Mesendoderm (in vitro differentiated cells): ENCODE measurements around the gene CNOT11.

Source experiments
- DNase-seq: peaks from one replicate; pipeline ENCODE4 v3.0.0; 2013
- H2AK5ac ChIP-seq: 2 replicates; pipeline ENCODE4 v1.6.1; 2013; ENCODE audit warnings: low read length, inconsistent platforms
- H2BK120ac ChIP-seq: 2 replicates; pipeline ENCODE4 v1.6.1; 2013; ENCODE audit warnings: low read depth, mild to moderate bottlenecking, low read length, moderate library complexity, mixed read lengths
- H2BK15ac ChIP-seq: replicated peaks from 2 replicates; pipeline ENCODE4 v1.6.1; 2013; ENCODE audit warnings: low read depth, mild to moderate bottlenecking, moderate library complexity
- H2BK5ac ChIP-seq: 2 replicates; pipeline ENCODE4 v1.6.1; 2013; ENCODE audit warnings: low read length, inconsistent platforms
- H3K18ac ChIP-seq: 2 replicates; pipeline ENCODE4 v1.6.1; 2013; ENCODE audit warnings: mild to moderate bottlenecking, low read length, mixed read lengths
- H3K23ac ChIP-seq: one replicate; pipeline ENCODE4 v1.6.1; 2013; ENCODE audit warnings: low read length
- H3K27ac ChIP-seq: 2 replicates; pipeline ENCODE4 v1.5.1; 2013; ENCODE audit warnings: low read depth, mild to moderate bottlenecking, inconsistent platforms, low read length, moderate library complexity
- H3K27me3 ChIP-seq: 2 replicates; pipeline ENCODE4 v1.6.1; 2013; ENCODE audit warnings: low read length, control low read depth, mild to moderate bottlenecking, inconsistent platforms; ENCODE audit not compliant: insufficient read depth, poor library complexity
- H3K36me3 ChIP-seq: 2 replicates; pipeline ENCODE4 v1.6.1; 2013; ENCODE audit warnings: low read length, inconsistent platforms; ENCODE audit not compliant: control insufficient read depth, insufficient read depth
- H3K4ac ChIP-seq: one replicate; pipeline ENCODE4 v1.6.1; 2013; ENCODE audit warnings: low read depth, mild to moderate bottlenecking, low read length, moderate library complexity
- H3K4me1 ChIP-seq: 2 replicates; pipeline ENCODE4 v1.6.1; 2013; ENCODE audit warnings: low read depth, low read length, inconsistent platforms; ENCODE audit not compliant: control insufficient read depth
- H3K4me2 ChIP-seq: 2 replicates; pipeline ENCODE4 v1.6.1; 2013; ENCODE audit warnings: low read length
- H3K4me3 ChIP-seq: 2 replicates; pipeline ENCODE4 v1.5.1; 2013; ENCODE audit warnings: mild to moderate bottlenecking, low read length
- H3K56ac ChIP-seq: one replicate; pipeline ENCODE4 v1.6.1; 2013; ENCODE audit warnings: low read length
- H3K79me1 ChIP-seq: 2 replicates; pipeline ENCODE4 v1.6.1; 2013; ENCODE audit warnings: low read length, inconsistent platforms
- H3K79me2 ChIP-seq: 2 replicates; pipeline ENCODE4 v1.6.1; 2013; ENCODE audit warnings: mild to moderate bottlenecking, low read length; ENCODE audit not compliant: control insufficient read depth, insufficient read depth
- H3K9ac ChIP-seq: 2 replicates; pipeline ENCODE4 v1.6.1; 2013; ENCODE audit warnings: low read length, inconsistent platforms
- H4K5ac ChIP-seq: one replicate; pipeline ENCODE4 v1.6.1; 2013; ENCODE audit warnings: low read length
- H4K8ac ChIP-seq: one replicate; pipeline ENCODE4 v1.6.1; 2013; ENCODE audit warnings: low read depth, mild to moderate bottlenecking, control low read depth, low read length, moderate library complexity
- WGBS: extraction: QIAGEN DNeasy Blood & Tissue Kit; methylation state at CpG from one replicate; pipeline ENCODE4 v1.1.7; 2013; ENCODE audit warnings: low lambda C conversion rate, missing lambda C conversion rate; ENCODE audit not compliant: insufficient coverage; ENCODE audit errors: extremely low coverage; 5-methylcytosine and 5-hydroxymethylcytosine counted together

CNOT11 gene

DNA sequence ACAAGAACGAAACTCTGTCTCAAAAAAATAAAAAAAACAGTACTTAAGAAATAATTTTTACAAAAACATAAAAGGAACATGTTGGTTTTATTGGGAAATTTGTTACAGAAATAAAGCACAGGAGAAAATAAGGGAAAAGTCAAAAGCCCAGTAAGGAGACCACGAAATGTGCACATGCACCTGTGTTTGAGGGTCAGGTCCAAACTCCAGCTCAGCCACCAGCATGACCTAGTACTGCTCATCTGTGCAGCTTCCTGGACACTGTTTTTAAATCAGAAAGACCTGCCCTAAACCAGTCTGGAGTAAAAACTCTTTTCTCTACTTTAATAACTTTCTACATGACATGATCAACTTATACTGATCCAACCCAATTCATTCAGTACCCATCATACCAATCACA is 34.6 kb downstream of the CNOT11 start:
- Histone ChIP-seq H4K5ac (no peak overlapping the region), H4K8ac (no peak overlapping the region), H3K27me3 (no peaks in the 10 kb centered on the region), H3K4ac (no peak overlapping the region), H2BK5ac (no peak overlapping the region), H3K56ac (no peak overlapping the region), H3K4me3 (no peak overlapping the region), H2AK5ac (no peak overlapping the region), H3K9ac (no peak overlapping the region), H3K23ac (no peak overlapping the region), H2BK15ac (no peak overlapping the region), H3K27ac (no peak overlapping the region), H2BK120ac (no peak overlapping the region), H3K79me2 (no peaks in the 10 kb centered on the region), H3K4me1 (no peaks in the 10 kb centered on the region), H3K4me2 (no peak overlapping the region), H3K36me3 (peaks cover 2% of the 10 kb centered on the region), H3K18ac (no peak overlapping the region), H3K79me1 (no peaks in the 10 kb centered on the region)
- WGBS = no CpG with 5 or more reads among the region's 2 CpGs
- no peak for DNase-seq

DNA sequence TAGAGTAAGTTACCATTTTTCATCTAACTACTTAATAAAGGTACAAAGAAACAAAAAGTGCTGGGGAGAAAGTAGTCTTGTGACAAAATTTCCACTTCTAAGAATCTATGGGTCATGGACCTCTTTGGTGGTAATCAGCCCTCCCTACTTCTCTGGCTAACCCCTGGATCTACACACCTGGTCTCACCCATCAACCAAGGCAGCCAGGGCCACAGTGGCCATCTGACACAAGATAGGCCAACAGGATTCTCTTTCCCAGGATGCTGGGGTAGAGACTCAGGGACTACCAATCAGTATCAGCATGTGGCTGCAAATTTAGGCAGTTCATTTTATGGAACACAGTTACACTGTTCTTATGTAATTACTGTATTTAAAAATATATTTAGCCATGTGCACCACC is 38.0 kb downstream of the CNOT11 start:
- peaks cover 2% of the 10 kb centered on the region for H3K79me1 ChIP-seq
- H3K4me2 ChIP-seq = no peak overlapping the region
- no peak overlapping the region for H2BK120ac ChIP-seq
- H3K4me1 ChIP-seq = no peaks in the 10 kb centered on the region
- no peak overlapping the region for H2BK5ac ChIP-seq
- no peak overlapping the region for H2AK5ac ChIP-seq
- DNase-seq = no peak
- H4K5ac ChIP-seq = no peak overlapping the region
- no peak overlapping the region for H3K4ac ChIP-seq
- H3K4me3 ChIP-seq = no peak overlapping the region
- no peak overlapping the region for H2BK15ac ChIP-seq
- H3K56ac ChIP-seq = no peak overlapping the region
- H3K27me3 ChIP-seq = no peaks in the 10 kb centered on the region
- H3K36me3 ChIP-seq = peaks cover 3% of the 10 kb centered on the region
- H3K79me2 ChIP-seq = peaks cover under 1% of the 10 kb centered on the region
- no peak overlapping the region for H3K9ac ChIP-seq
- no peak overlapping the region for H3K18ac ChIP-seq
- H3K27ac ChIP-seq = no peak overlapping the region
- no peak overlapping the region for H3K23ac ChIP-seq
- H4K8ac ChIP-seq = no peak overlapping the region

DNA sequence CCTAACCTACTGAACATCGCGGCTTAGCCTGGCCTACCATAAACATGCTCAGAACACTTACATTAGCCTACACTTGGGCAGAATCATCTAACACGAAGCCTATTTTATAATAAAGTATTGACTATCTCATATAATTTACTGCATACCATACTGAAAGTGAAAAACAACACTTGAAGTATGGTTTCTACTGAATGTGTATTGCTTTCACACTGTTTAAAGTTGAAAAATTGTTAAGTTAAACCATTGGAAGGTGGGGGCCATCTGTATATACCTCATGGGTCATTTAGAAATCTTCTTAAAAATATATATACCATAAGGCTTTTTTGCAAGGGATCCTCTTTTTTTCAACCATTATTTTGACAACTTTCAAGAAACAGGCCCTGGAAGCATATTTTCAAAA is 39.3 kb downstream of the CNOT11 start:
- no peak overlapping the region for H3K23ac ChIP-seq
- H3K27ac ChIP-seq = no peak overlapping the region
- H3K36me3 ChIP-seq = peaks cover 2% of the 10 kb centered on the region
- H3K4me1 ChIP-seq = no peaks in the 10 kb centered on the region
- no CpG with 5 or more reads among the region's 3 CpGs for WGBS
- no peak overlapping the region for H4K5ac ChIP-seq
- no peak overlapping the region for H2BK120ac ChIP-seq
- peaks cover 2% of the 10 kb centered on the region for H3K79me2 ChIP-seq
- no peak overlapping the region for H3K4me3 ChIP-seq
- no peak overlapping the region for H2BK15ac ChIP-seq
- H3K27me3 ChIP-seq = no peaks in the 10 kb centered on the region
- no peak overlapping the region for H3K56ac ChIP-seq
- peaks cover 3% of the 10 kb centered on the region for H3K79me1 ChIP-seq
- H3K4me2 ChIP-seq = no peak overlapping the region
- H2BK5ac ChIP-seq = no peak overlapping the region
- H4K8ac ChIP-seq = no peak overlapping the region
- DNase-seq = no peak
- H3K9ac ChIP-seq = no peak overlapping the region
- no peak overlapping the region for H3K18ac ChIP-seq
- H3K4ac ChIP-seq = no peak overlapping the region
- H2AK5ac ChIP-seq = no peak overlapping the region

DNA sequence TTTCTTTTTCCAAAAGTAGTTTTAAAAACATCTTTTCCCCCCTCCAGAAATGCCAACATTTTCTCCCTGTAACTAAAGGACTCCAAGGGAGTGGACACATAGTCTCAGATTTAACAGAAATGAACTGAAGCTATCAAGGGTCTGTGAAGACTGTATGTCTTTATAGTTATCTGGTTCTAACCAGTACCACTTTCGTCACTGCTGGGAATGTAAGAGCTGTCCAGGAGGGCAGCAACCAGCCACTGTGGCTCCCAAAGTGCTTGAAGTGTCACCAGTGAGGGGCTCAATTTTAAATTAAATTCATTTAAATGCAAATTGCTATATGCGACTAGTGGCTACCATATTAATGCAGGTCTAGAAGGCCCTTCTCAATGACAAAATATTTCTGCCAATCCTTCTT is 40.9 kb downstream of the CNOT11 start:
- H4K8ac ChIP-seq = no peak overlapping the region
- no peak for DNase-seq
- H2BK15ac ChIP-seq = no peak overlapping the region
- H3K4ac ChIP-seq = no peak overlapping the region
- H3K27ac ChIP-seq = no peak overlapping the region
- no peaks in the 10 kb centered on the region for H3K4me1 ChIP-seq
- no peaks in the 10 kb centered on the region for H3K27me3 ChIP-seq
- H3K79me2 ChIP-seq = peaks cover 6% of the 10 kb centered on the region
- H3K4me3 ChIP-seq = no peak overlapping the region
- H2BK5ac ChIP-seq = no peak overlapping the region
- no peak overlapping the region for H3K18ac ChIP-seq
- peaks cover 3% of the 10 kb centered on the region for H3K79me1 ChIP-seq
- H3K56ac ChIP-seq = no peak overlapping the region
- H3K4me2 ChIP-seq = no peak overlapping the region
- H3K23ac ChIP-seq = no peak overlapping the region
- peaks cover 2% of the 10 kb centered on the region for H3K36me3 ChIP-seq
- H4K5ac ChIP-seq = no peak overlapping the region
- no peak overlapping the region for H2AK5ac ChIP-seq
- H3K9ac ChIP-seq = no peak overlapping the region
- H2BK120ac ChIP-seq = no peak overlapping the region
- WGBS = no CpG with 5 or more reads among the region's 2 CpGs

DNA sequence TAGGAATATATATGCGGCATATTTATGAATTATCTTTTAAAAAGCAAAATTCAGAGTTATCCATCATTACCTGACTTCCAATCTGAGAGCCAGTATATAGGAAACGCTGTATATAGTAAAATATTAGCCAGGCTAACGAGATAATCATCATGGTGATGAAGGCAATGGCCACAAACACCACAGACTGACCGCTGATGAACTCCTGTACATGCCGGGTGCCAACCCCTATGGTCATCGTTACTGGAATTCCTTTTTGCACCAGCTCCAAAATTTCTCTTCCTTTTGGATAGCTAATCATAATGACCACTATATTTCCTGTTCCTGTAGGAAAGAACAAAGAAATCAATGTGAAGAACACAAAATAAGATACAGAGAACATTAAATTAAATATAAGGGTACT is 42.2 kb downstream of the CNOT11 start:
- Histone ChIP-seq H3K56ac (no peak overlapping the region), H3K18ac (no peak overlapping the region), H3K36me3 (peaks cover 2% of the 10 kb centered on the region), H2BK120ac (no peak overlapping the region), H3K79me2 (peaks cover 15% of the 10 kb centered on the region), H4K5ac (no peak overlapping the region), H3K79me1 (peaks cover 10% of the 10 kb centered on the region), H3K4me1 (no peaks in the 10 kb centered on the region), H2AK5ac (no peak overlapping the region), H3K23ac (no peak overlapping the region), H3K4me3 (no peak overlapping the region), H3K4ac (no peak overlapping the region), H3K9ac (no peak overlapping the region), H3K27me3 (no peaks in the 10 kb centered on the region), H4K8ac (no peak overlapping the region), H3K27ac (no peak overlapping the region), H2BK15ac (no peak overlapping the region), H2BK5ac (no peak overlapping the region), H3K4me2 (no peak overlapping the region)
- DNase-seq = no peak
- WGBS = no CpG with 5 or more reads among the region's 6 CpGs

DNA sequence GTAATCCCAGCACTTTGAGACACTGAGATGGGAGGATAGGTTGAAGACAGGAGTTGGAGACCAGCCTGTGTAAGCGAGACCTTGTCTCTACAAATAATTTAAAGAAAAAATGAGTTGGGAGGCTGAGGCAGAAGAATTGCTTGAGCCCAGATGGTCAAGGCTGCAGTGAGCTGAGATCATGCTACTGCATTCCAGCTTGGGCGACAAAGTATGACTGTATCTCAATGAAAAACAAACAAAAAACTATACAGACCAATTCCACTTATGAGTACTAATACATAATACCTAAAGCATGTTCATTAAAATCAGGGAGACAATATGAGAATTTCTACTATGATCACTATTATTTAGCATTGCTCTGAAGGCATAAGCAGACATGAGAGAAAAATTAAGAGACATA is 43.2 kb downstream of the CNOT11 start:
- peaks cover 2% of the 10 kb centered on the region for H3K36me3 ChIP-seq
- H3K79me1 ChIP-seq = peaks cover 14% of the 10 kb centered on the region
- no peak overlapping the region for H2BK5ac ChIP-seq
- H3K56ac ChIP-seq = no peak overlapping the region
- H4K5ac ChIP-seq = no peak overlapping the region
- no peak overlapping the region for H3K4me2 ChIP-seq
- H2AK5ac ChIP-seq = no peak overlapping the region
- no peak overlapping the region for H3K4ac ChIP-seq
- H3K9ac ChIP-seq = no peak overlapping the region
- no peak overlapping the region for H3K23ac ChIP-seq
- no peak overlapping the region for H3K18ac ChIP-seq
- no peak overlapping the region for H4K8ac ChIP-seq
- no peak overlapping the region for H3K4me3 ChIP-seq
- H3K79me2 ChIP-seq = peaks cover 20% of the 10 kb centered on the region
- H2BK120ac ChIP-seq = no peak overlapping the region
- no peak overlapping the region for H3K27ac ChIP-seq
- no peak for DNase-seq
- no peak overlapping the region for H2BK15ac ChIP-seq
- no peaks in the 10 kb centered on the region for H3K4me1 ChIP-seq
- WGBS = no CpG with 5 or more reads among the region's 2 CpGs
- no peaks in the 10 kb centered on the region for H3K27me3 ChIP-seq
